NCI-H1105 (cell line): ENCODE data around the gene GSDME.
A peak's percentile ranks its signal among the peaks of the same experiment; 100 is the strongest.

Source experiments
- DNase-seq: peaks from one replicate; lab custom pipeline; 2025; lab: John Stamatoyannopoulos, UW

GSDME gene

DNA sequence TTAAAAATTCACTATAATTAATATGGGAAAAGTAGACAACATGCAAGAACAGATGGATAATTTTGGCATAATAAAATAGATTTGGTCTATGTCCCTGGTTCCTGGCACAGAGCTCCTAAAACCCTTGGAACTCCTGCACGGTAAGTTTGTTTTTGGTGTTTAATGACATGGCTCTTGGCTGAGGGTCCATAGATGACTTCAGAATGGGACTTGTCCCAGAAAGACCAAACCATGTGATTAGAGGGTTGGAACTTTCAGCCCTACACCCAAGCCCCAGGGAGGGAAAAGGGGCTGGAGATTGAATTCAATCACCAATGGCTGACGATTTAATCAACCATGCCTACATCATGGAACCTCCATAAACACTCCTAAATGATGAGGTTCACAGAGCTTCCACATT is 12.6 kb upstream of the GSDME start:
- DNase-seq: no peak

DNA sequence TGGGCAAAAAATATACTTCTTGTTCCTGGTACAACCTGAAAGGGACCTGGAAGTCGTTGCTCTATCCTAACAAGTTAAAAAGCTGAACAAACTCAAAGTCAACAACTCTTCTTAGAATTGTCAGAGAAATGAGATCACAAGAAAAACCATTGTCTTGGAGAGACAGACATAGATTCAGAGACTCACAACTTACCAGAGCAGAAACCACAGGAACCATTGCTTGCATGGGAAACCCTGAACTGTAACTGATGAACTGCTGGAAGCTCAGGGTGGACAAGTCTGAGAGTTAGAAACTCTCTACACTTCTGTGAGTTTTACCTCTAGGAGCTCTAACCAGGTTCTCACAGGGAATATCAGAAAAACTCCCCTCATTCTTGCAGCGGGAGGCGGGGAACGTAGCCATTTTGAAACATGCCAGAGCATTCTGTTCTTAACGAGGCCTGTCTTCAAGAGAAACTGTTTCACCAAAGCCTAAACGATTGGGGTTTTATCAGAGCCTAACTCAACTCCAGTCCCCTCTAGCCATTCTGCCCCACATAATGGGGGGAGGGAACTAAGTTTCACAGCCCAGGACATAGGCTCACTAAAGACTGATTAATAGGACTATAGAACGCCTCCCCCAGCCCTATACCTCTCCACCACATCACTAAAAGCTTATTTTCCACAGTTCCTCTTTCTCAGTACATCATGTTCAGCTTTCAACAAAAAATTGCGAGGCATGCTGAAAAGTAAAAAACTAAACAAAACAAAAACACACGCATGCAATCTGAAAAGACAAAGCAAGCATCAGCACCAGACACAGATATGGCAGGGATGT is 12.0 kb upstream of the GSDME start:
- DNase-seq: no peak

DNA sequence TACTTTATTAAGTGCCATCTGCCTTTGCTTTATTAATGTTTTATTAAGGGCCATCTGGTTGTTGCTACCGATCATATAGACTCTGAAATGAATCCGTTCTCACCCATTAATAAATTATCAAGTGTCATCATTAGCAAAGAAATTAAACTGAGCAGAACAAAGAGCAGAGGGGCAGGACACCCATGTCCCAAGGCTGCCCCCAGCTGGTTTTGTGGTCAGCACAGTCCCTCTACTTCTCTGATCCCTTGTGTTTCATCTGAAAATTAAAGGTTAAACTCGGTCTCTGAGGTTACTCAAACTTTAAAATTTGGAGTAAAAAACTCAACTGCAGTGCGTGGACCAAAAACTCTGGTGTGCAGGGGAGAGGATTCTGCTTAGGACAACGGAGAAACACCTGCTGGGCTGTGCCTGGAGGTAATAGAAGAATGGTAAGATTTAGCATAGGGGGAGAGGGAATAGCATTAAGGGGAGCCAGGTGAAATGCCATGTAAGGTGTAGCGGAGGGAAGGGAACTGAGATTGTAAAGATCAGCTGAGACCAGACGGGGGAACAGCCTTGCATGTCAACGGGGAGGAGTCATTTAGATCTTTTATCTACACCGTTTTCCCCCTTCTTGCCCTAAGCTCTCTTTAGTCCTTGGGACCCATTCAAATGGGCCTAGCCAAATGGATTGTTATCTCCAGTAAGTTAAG is 10.8 kb upstream of the GSDME start:
- no peak for DNase-seq

DNA sequence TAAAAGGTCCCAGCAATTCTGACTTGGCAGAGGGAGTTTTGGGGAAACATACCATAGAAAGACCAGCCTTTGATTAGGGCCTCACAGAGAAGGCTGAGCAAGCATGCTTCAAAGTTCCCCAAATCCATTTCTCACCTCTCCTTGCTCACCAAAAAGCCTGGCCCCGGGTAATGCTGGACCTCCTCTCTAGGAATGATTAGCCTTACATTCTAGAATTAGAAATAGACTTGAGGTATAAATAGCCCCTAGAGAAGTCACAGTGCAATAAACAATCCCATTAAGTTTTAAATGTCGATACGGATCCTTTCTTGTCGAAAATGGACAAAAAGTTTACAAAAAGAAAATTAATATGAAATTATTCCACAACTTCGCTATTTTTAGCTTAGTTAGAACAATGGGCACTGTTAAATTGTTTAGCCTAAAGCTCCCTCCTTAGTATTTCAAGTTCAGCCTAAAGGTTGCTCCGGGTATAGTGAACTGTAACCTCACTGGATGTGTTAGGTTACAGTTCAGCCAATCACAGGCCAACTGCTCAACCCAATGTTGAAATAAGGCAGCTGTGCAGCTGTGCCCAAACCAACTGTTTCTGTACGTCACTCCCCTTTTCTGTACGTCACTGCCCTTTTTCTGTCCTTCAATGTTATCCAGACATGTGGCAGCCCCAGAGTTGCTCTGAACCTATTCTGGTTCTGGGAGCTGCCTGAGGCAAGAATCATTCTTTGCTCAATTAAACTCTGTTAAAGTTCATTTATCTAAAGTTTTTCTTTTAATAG is 7.9 kb upstream of the GSDME start:
- no peak for DNase-seq

DNA sequence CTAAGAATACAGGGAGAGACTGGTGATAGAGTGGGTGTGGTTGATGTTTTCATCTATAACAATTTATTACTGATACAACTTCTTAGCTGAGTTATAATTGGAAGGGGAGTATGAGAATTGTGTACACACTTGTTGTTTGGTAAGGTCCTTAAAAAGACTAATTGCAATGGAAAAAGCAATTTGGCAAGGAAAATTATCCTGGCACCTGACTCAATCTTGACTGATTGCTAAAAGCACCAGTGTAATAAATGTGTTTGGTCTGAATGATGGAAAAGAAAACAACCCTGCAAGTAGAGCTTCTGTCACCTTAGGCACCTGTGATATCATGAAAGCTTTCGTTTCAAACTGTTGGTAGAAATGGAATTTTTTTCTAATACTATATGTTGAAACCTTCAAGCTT is 6.7 kb upstream of the GSDME start:
- peak; percentile 24 for DNase-seq

DNA sequence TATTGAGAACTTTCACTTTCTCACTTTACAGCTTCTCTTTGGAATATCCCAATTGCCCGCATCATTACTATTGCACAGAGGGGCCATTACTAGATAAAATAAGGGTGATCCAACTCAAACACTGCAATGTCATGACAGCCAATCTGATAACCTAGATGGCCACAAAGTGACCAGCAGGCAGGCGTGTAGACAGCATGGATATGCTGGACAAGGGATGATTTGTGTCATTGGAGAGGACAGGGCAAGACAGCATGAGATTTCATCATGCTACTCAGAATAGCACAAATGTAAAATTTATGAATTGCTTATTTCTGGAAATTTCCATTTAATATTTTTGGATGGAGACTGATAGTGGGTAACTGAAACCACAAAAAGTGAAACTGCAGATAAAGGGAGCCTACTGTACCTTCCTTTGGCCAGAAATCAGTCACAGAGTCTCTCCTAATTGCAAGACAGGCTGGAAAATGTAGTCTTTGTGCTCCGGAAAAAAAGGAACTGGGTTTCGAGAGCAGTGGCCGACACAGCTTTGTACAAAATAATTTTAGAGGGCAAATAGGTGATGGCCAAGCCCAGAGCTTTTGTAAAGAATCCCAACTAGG is 6.1 kb upstream of the GSDME start:
- no peak for DNase-seq

DNA sequence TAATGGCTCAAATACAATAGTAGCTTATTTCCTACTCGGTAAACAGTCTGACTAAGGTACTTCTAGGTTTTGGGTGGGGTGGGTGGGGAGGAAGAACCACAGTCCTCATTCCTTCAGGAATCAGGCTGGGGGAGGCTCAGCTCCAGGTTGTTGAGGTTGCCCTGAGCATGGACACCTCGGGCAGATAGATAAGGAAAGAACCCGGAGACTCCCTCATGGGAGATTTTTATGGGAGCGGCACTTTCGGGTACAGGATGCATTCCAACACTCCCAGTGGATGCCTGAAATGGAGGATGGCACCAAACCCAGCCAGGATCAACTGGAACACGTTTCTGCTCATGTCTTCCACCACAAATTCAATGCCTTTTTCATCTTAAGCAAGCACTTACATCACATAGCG is 5.5 kb upstream of the GSDME start:
- no peak for DNase-seq

DNA sequence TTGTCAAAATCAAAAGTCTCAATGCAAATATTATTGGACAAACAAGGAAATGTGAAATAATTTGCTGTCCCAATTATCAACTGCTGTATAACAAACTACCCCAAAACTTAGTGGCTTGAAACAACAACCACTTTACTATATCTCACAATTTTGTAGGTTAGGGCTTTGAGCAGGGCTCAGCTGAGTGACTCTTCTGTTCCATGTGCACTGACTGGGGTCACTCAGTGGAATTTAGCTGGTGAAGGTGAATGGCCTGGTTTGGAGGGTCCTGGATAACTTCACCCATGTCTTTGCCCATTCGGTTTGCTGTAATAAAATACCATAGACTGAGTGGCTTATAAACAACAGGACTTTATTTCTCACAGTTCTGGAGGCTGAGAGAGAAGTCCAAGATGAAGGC is 3.7 kb upstream of the GSDME start:
- no peak for DNase-seq

DNA sequence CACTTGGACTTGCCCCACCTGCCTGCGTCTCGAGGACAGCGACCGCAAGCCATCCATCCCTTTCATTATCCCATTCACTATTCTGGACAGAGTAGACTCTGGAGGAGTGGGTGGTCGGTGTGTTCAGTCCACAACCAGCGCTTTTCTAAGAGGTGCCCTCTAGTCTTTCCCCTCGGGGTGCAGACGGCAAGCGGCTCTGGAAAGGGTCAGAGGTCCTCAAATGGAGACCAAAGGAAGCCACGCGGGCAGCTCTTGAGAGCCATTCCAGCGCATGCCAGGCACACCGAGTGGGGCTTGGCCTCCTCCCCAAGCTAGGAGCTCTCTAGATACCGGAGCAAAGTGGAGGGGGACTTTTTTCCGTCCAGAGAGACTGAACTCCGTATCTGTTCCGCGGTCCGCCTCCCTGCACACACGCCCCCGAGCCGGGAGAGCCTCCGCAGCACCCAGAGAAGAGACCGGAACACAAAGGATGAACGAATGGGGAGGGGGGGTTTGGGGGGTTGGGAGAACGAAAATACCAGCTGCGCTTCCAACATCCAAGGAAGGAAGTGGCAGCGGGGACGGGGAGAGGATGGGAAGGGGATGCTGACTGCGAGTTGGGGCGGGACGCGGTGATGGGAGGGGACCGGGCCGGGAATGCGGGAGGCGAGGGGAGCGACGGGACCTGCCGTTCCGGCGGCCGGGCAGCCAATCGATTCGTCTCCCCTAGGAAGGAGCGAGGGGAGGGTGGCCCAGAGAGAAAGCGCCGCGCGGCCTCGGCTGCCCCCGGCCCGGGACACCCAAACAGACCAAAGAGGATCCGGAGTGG is 515 bp downstream of the GSDME start:
- DNase-seq: peak; percentile 28

DNA sequence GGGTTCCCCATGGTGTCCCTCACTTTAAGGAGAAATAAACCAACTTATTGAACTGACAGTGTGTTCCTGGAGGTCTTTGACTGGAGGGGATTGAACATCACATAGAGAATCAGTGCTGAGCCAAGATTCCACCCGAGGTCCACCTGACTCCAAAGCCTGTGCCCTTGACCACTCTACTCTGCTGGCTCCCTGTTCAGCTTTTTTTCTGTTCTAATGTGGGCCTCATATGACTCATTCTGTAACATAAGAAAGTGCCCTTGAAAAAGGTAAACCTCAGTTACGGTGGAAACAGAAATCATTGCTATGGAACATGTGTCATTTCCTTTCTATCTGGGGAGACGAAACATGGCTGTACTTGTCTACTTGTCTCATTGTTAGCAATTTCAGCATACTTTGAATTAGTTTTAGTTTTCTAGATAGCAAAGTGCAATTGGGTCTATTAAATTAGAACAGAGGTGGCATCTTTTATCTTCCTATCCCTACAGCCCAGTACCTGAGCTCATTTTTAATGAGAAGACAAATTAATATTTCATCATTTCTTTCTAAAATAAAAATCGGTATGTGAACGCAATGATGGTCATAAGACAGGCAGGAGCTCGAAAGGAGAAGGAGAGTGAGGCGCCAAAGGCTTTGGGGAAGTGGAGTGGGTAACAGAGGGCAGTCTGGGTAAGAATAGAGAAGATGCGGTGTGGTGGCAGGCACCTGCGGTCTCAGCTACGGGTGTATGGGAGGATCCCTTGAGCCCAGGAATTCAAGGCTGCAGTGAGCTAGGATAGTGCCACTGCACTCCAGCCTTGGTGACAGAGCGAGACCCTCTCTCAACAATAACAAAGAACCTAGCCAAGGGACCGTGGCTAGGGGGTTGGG is 1.5 kb downstream of the GSDME start:
- DNase-seq: no peak

DNA sequence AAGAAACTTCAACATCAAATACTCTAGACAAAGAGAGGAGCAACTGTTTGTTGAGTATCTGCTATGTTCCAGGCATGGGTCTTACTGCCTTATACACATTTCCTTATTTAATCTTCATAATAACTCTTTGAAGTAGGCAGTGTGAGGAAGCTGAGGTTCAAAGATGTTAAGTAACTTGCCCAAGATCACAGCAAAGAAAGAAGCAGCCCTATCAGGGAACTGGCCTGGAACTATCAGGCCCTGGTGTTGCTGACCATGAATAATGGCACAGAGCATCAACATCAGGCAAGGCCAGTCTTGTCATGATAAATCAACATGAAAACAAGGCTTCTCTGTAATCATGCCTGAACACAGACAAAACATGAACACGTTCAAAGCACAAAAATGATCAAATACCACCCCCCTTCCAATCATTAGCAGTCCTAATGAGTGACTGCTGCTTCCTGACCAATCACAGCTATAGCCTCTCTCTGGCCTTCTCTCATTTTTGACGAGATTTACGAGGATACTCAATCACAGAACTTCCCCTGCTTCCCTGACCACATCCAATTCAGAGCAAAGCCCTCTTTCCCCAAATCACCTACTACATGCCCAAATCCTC is 2.3 kb downstream of the GSDME start:
- DNase-seq: no peak

DNA sequence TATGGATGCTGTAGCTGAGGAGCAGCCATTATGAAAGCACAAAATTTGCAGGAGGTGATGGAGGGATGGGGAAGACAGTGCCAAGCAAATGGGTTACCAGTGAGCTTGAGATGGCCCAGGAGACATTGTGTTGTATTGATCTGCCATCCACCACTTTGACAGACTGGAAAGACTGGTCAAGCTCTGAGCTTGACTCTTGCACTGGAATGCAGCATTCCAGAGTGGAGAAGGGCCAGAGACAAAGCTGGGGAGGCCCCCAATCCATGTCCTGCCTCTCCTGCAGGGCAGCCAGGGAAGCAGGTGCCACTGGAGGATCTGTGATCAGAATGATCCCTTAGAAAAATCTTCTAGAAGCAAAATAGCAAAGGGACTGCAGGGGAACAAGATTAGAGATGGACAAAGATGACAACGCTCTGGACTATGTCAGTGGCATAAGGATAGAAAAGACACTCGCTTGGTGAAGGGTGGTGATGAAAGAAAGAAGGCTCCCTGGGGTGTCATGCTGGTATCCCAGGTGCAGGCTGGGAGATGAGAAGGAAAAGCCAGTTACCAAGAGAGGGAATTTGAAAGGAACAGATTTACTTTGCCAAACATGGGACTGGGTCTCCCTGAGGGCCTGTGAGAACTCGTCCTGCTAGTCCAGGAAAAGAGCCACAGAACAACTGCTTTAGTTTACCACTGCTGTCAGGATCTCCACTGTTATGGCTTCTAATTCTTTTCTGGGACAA is 5.0 kb downstream of the GSDME start:
- no peak for DNase-seq

DNA sequence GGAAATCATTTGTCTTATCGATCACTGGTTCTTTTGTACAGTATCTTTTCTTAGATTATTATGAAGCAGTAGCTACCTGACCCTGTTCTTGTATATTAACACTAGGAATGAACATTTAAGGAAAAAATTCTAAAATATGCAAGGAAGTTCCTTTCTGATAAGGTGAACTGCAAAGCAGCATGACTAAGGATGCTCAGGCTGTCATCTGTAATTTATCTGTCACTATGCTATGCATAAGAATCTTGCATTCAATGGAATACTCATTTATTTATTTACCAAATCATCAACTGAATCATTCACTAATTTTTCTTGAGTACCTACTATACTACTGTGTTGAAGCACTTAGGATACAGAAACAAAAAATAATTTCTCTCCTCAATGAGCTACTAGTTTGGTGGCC is 5.8 kb downstream of the GSDME start:
- DNase-seq: no peak

DNA sequence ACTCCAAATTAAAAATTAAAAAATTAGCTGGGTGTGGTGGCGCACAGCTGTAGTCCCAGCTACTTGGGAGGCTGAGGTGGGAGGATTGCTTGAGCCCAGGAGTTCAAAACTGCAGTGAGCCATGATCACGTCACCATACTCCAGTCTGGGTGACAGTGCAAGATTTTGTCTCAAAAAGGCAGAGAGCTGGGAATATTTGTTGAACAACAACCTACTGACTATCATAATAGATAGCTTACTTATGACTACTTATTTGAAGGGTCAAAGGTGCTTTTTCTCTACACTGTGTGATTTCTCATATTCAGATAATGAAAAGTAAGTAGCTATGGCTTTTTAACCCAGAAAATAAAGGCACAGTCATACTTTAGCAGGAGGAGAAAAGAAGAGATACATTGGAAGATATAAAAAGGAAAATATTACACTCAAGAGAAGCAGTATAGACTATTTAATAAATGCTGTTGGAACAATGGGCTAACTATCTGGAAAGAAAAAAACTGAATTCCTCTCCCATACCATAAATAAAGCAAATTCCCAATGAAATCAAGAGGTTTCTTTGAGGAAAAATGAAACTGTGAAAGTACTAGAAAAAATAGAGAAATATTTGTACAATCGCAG is 6.7 kb downstream of the GSDME start:
- no peak for DNase-seq

DNA sequence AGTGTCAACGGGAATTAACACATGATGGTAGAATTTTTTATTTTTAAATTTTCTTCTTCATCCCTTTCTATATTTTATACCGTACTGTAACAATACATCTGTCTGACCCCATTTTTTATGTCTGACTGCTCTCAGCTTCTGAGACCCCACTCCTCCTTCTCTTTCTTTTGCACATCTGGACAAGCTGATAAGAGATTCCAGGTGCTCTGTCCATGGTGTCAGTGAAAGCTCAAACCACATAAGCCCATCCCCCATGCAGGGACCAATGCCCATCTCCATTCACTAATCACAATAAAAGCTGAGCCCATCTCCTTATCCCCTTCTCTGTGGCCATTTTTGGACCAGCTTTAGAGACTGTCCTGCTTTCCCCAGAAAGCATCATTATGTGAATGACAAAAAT is 8.7 kb downstream of the GSDME start:
- DNase-seq: no peak

DNA sequence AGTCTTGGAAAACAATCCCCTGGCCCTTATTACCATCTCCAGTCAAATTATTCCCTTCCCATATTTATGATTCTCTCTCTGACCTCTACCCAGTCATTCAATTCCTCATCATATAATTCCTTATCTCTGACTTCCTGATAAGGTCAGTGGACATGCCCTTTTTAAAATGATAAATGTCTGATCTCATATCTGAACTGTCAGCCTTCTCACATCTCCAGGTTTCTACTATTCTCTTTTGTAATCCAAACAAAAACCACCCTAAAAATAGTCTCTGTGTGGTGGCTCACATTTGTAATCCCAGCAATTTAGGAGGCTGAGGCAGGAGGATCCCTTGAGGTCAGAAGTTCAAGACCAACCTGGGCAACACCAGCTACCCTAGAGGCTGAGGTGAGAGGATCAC is 11.9 kb downstream of the GSDME start:
- DNase-seq: no peak

DNA sequence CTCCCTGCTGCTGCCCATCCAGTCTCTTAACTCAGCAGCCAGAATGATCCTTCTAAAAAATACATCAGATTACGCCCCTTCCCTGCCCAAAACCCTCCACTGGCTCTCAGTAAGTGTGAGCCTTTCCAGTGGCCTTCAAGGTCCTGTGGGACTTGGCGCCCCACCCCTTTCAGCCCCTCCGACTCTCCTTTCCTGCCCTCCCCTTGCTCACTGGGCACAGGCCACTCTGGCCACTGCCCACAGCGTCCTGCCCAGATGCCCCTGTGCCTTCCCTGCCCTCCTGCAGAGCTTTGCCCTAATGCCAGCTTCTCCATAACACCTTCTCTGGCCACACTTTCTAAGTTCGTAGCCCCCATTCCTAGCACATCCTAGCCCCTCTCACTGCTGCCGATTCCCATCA is 13.8 kb downstream of the GSDME start:
- no peak for DNase-seq

DNA sequence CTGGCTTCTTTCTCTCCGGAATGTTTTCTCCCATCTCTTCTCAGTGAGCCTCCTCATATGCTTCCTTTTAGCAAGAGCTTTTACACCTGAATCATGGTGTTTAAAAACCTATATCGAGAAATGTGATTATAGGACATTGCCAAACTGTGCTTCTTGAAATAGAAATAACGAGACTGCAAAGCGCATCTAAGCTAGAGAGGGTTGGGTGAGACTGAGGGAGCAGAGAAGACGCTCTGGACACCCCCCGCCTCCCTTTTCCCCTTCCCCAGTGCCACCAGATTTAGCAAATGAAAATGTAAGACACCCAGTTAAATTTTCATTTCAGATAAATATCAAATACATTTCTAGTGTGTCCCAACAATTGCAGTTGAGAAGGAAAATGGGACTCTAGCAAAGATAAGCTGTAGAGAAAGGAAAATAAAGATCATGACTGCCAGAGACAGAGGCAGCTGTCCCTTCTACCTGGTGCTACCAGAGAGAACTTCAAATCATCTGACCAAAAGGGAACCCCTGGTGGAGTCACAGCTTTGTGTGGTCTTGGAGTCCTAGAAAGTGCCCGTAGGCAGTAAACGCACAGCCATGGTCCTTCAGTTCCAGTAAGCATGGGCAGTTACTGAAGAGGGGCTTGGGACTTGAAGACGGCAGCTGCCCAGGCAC is 14.6 kb downstream of the GSDME start:
- DNase-seq: no peak
